ENCODE results near the gene ST3GAL4.
"Not testable (repeated sequence)": the region's sequence is repeated elsewhere in the genome, so short reads cannot be mapped to it uniquely, and the experiment has no call there.

Gene ST3GAL4

GRCh38 chr11:126355324-126355925 lies at the start of gene ST3GAL4:
TSS of gene ST3GAL4 (plus strand) at chr11:126355686. CDS start at chr11:126406156, 50,470 bp downstream.
- H3K27me3 ChIP-seq (replicated peaks; ENCODE audit: control insufficient read depth, insufficient read depth, low read length) = no peaks in the 10 kb centered on the region
- peak; percentile 85 for DNase-seq (ENCODE audit: low read depth)
- peak within 1 kb of the TSS; percentile 88 for H3K9ac ChIP-seq (ENCODE audit: low read length)
- H3K36me3 ChIP-seq (ENCODE audit: control insufficient read depth, insufficient read depth, low read length, severe bottlenecking) = no peaks in the 10 kb centered on the region
- H3K4me1 ChIP-seq (ENCODE audit: control insufficient read depth, insufficient read depth, low read length) = peaks cover 82% of the 10 kb centered on the region
- no peaks in the 10 kb centered on the region for H3K9me3 ChIP-seq (ENCODE audit: control insufficient read depth, low read length)
- peak within 1 kb of the TSS; percentile 87 for H3K4me3 ChIP-seq (ENCODE audit: low read length)

- Histone ChIP-seq H3K9ac (ENCODE audit: low read length) (no peak overlapping the region), H3K9me3 (ENCODE audit: control insufficient read depth, low read length) (no peaks in the 10 kb centered on the region), H3K4me1 (ENCODE audit: control insufficient read depth, insufficient read depth, low read length) (peaks cover 13% of the 10 kb centered on the region), H3K27me3 (replicated peaks; ENCODE audit: control insufficient read depth, insufficient read depth, low read length) (no peaks in the 10 kb centered on the region), H3K4me3 (ENCODE audit: low read length) (no peak overlapping the region), H3K36me3 (ENCODE audit: control insufficient read depth, insufficient read depth, low read length, severe bottlenecking) (no peaks in the 10 kb centered on the region)
- DNase-seq (ENCODE audit: low read depth) = no peak
These were observed 49.8 kb upstream of the ST3GAL4 start for GRCh38 chr11:126305699-126306098.

- Histone ChIP-seq H3K4me3 (ENCODE audit: low read length) (no peak overlapping the region), H3K9ac (ENCODE audit: low read length) (no peak overlapping the region), H3K27me3 (replicated peaks; ENCODE audit: control insufficient read depth, insufficient read depth, low read length) (no peaks in the 10 kb centered on the region), H3K4me1 (ENCODE audit: control insufficient read depth, insufficient read depth, low read length) (peaks cover 26% of the 10 kb centered on the region), H3K9me3 (ENCODE audit: control insufficient read depth, low read length) (no peaks in the 10 kb centered on the region), H3K36me3 (ENCODE audit: control insufficient read depth, insufficient read depth, low read length, severe bottlenecking) (no peaks in the 10 kb centered on the region)
- peak; percentile 85 for DNase-seq (ENCODE audit: low read depth)
These were observed 47.8 kb upstream of the ST3GAL4 start for GRCh38 chr11:126307706-126308105.

- H3K36me3 ChIP-seq (ENCODE audit: control insufficient read depth, insufficient read depth, low read length, severe bottlenecking) = no peaks in the 10 kb centered on the region
- peak; percentile 48 for DNase-seq (ENCODE audit: low read depth)
These were observed 47.2 kb upstream of the ST3GAL4 start for GRCh38 chr11:126308271-126308671.

GRCh38 chr11:126308771-126309170 lies 46.7 kb upstream of the ST3GAL4 start:
- not testable (repeated sequence) for H3K36me3 ChIP-seq (ENCODE audit: control insufficient read depth, insufficient read depth, low read length, severe bottlenecking); H3K27me3 ChIP-seq (replicated peaks; ENCODE audit: control insufficient read depth, insufficient read depth, low read length); H3K9me3 ChIP-seq (ENCODE audit: control insufficient read depth, low read length); H3K4me3 ChIP-seq (ENCODE audit: low read length); H3K9ac ChIP-seq (ENCODE audit: low read length); DNase-seq (ENCODE audit: low read depth)
- peaks cover 22% of the 10 kb centered on the region for H3K4me1 ChIP-seq (ENCODE audit: control insufficient read depth, insufficient read depth, low read length)

More at GRCh38 chr11:126308271-126308671, 47.2 kb upstream of the ST3GAL4 start:
- H3K27me3 ChIP-seq (replicated peaks; ENCODE audit: control insufficient read depth, insufficient read depth, low read length) = no peaks in the 10 kb centered on the region
- no peaks in the 10 kb centered on the region for H3K9me3 ChIP-seq (ENCODE audit: control insufficient read depth, low read length)
- H3K4me3 ChIP-seq (ENCODE audit: low read length) = no peak overlapping the region
- H3K9ac ChIP-seq (ENCODE audit: low read length) = no peak overlapping the region
- H3K4me1 ChIP-seq (ENCODE audit: control insufficient read depth, insufficient read depth, low read length) = peaks cover 26% of the 10 kb centered on the region

GRCh38 chr11:126310200-126310991 lies 45.1 kb upstream of the ST3GAL4 start:
- H3K27me3 ChIP-seq (replicated peaks; ENCODE audit: control insufficient read depth, insufficient read depth, low read length) = no peaks in the 10 kb centered on the region
- H3K9me3 ChIP-seq (ENCODE audit: control insufficient read depth, low read length) = no peaks in the 10 kb centered on the region
- peak; percentile 91 for DNase-seq (ENCODE audit: low read depth)
- H3K4me3 ChIP-seq (ENCODE audit: low read length) = no peak overlapping the region
- peaks cover 15% of the 10 kb centered on the region for H3K4me1 ChIP-seq (ENCODE audit: control insufficient read depth, insufficient read depth, low read length)
- peaks cover 6% of the 10 kb centered on the region for H3K36me3 ChIP-seq (ENCODE audit: control insufficient read depth, insufficient read depth, low read length, severe bottlenecking)
- peak overlapping the region; percentile 37 for H3K9ac ChIP-seq (ENCODE audit: low read length)

- no peak for DNase-seq (ENCODE audit: low read depth)
- H3K4me3 ChIP-seq (ENCODE audit: low read length) = no peak overlapping the region
- no peaks in the 10 kb centered on the region for H3K27me3 ChIP-seq (replicated peaks; ENCODE audit: control insufficient read depth, insufficient read depth, low read length)
- H3K4me1 ChIP-seq (ENCODE audit: control insufficient read depth, insufficient read depth, low read length) = peaks cover 15% of the 10 kb centered on the region
- H3K9ac ChIP-seq (ENCODE audit: low read length) = peak overlapping the region; percentile 37
- H3K9me3 ChIP-seq (ENCODE audit: control insufficient read depth, low read length) = no peaks in the 10 kb centered on the region
- H3K36me3 ChIP-seq (ENCODE audit: control insufficient read depth, insufficient read depth, low read length, severe bottlenecking) = peaks cover 6% of the 10 kb centered on the region
These were observed 44.5 kb upstream of the ST3GAL4 start for GRCh38 chr11:126310992-126311310.

GRCh38 chr11:126311401-126312291 lies 43.8 kb upstream of the ST3GAL4 start:
- no peak overlapping the region for H3K4me3 ChIP-seq (ENCODE audit: low read length)
- H3K36me3 ChIP-seq (ENCODE audit: control insufficient read depth, insufficient read depth, low read length, severe bottlenecking) = peaks cover 6% of the 10 kb centered on the region
- no peaks in the 10 kb centered on the region for H3K9me3 ChIP-seq (ENCODE audit: control insufficient read depth, low read length)
- no peaks in the 10 kb centered on the region for H3K27me3 ChIP-seq (replicated peaks; ENCODE audit: control insufficient read depth, insufficient read depth, low read length)
- peak; percentile 6 for DNase-seq (ENCODE audit: low read depth)
- peaks cover 15% of the 10 kb centered on the region for H3K4me1 ChIP-seq (ENCODE audit: control insufficient read depth, insufficient read depth, low read length)
- peak overlapping the region; percentile 37 for H3K9ac ChIP-seq (ENCODE audit: low read length)

- H3K4me3 ChIP-seq (ENCODE audit: low read length) = no peak overlapping the region
- H3K4me1 ChIP-seq (ENCODE audit: control insufficient read depth, insufficient read depth, low read length) = peaks cover 24% of the 10 kb centered on the region
- peaks cover 6% of the 10 kb centered on the region for H3K36me3 ChIP-seq (ENCODE audit: control insufficient read depth, insufficient read depth, low read length, severe bottlenecking)
- H3K27me3 ChIP-seq (replicated peaks; ENCODE audit: control insufficient read depth, insufficient read depth, low read length) = no peaks in the 10 kb centered on the region
- no peak for DNase-seq (ENCODE audit: low read depth)
- no peak overlapping the region for H3K9ac ChIP-seq (ENCODE audit: low read length)
- H3K9me3 ChIP-seq (ENCODE audit: control insufficient read depth, low read length) = no peaks in the 10 kb centered on the region
These were observed 42.5 kb upstream of the ST3GAL4 start for GRCh38 chr11:126312961-126313360.

- DNase-seq (ENCODE audit: low read depth) = no peak
- no peaks in the 10 kb centered on the region for H3K9me3 ChIP-seq (ENCODE audit: control insufficient read depth, low read length)
- peaks cover 32% of the 10 kb centered on the region for H3K4me1 ChIP-seq (ENCODE audit: control insufficient read depth, insufficient read depth, low read length)
- H3K27me3 ChIP-seq (replicated peaks; ENCODE audit: control insufficient read depth, insufficient read depth, low read length) = no peaks in the 10 kb centered on the region
- peaks cover 6% of the 10 kb centered on the region for H3K36me3 ChIP-seq (ENCODE audit: control insufficient read depth, insufficient read depth, low read length, severe bottlenecking)
- H3K4me3 ChIP-seq (ENCODE audit: low read length) = no peak overlapping the region
- no peak overlapping the region for H3K9ac ChIP-seq (ENCODE audit: low read length)
These were observed 41.7 kb upstream of the ST3GAL4 start for GRCh38 chr11:126313826-126314225.

GRCh38 chr11:126317432-126317755 lies 38.1 kb upstream of the ST3GAL4 start:
- H3K36me3 ChIP-seq (ENCODE audit: control insufficient read depth, insufficient read depth, low read length, severe bottlenecking) = peaks cover 6% of the 10 kb centered on the region
- H3K27me3 ChIP-seq (replicated peaks; ENCODE audit: control insufficient read depth, insufficient read depth, low read length) = no peaks in the 10 kb centered on the region
- no peak for DNase-seq (ENCODE audit: low read depth)
- peak overlapping the region; percentile 65 for H3K4me3 ChIP-seq (ENCODE audit: low read length)
- H3K9ac ChIP-seq (ENCODE audit: low read length) = peak overlapping the region; percentile 81
- no peaks in the 10 kb centered on the region for H3K9me3 ChIP-seq (ENCODE audit: control insufficient read depth, low read length)
- peaks cover 26% of the 10 kb centered on the region for H3K4me1 ChIP-seq (ENCODE audit: control insufficient read depth, insufficient read depth, low read length)
